ENCODE data around the gene KRT81. TPM values are rescaled to one million over a fixed set of nuclear protein-coding genes. Genes with fewer than 3 reads are reported as not detected.

KRT81 gene
- total RNA-seq, 2 experiments from 2014 or later = not detected

DNA sequence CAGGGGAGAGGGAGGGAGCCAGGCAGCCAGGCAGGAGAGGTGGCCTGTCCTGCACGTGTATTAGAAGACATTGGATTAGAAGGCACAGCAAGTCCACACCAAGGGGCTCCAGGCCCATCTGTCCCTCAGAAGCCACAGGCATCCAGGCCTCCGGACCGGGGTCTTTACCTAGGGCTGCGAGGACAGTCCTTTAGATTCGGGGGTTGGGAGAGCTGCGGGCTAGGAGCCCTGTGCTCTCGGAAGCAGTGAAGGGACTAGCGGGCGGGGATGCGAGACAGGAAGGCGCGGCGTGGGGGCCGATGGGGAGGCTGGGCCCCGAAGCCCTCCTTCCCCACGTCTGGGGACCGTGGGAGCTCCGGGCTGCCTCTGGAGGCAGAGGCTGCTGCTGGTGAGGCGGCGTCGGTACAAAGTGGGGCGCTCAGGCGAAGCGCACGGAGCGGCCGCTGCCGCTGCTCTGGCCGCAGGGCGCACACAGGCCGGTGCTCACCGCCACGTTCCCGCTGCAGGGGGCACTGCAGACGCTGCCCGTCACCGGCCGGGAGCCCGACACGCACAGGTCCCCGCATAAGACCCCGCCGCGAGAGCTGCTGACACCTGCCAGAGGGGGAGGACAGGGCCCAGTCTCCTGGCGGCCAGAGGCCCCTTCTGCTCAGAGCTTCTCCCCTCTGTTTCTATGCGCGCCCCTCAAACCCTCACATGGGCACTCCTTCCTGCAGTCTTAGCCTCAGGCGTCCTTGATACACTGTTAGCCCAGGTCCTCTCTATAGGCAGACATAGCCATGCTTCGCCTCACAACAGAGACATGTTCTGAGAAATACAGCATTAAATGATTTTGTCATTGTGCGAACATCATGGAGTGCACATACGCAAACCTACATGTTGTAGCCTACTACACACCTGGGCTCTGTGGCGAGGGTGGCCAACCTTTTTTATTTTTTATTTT is 41.0 kb downstream of the KRT81 start:
- CTCF ChIA-PET = interaction anchor here (1.3 to 3.1 kb wide), 3 partner anchors 25 to 93 kb away, joined by 4 to 14 read pairs (median 7); no protein-coding TSS in a partner anchor

DNA sequence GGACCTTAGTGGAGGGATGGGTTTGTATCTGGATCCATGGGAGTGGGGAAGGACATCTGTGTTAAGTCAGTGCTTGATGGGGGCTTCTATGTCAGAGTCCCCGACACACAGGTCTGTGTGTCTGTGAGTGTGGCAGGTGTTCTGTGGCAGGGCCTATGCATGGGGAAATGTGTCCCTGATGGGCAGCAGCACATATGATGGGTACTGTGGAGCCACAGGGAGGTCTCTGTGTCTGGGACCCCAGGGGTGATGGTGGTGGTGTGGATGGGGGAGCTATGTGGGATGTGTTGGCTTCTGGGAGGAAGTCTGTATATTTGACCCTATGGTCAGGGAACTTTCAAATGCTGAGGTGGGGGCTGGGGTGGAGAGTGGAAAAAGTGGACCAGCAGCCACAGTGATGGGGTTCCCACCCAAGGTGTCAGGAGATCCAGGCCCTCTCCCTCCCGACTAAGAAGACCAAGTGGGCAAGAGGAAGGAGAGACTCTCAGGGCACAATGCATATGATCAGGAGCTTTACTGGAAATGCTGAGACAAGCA is 41.8 kb downstream of the KRT81 start:
- no peak for ATAC-seq
- CTCF ChIA-PET = interaction anchor here (3.1 kb wide), 1 partner anchor 30 kb away, joined by 14 read pairs; no protein-coding TSS in a partner anchor
- TF ChIP-seq, protein P1, sequence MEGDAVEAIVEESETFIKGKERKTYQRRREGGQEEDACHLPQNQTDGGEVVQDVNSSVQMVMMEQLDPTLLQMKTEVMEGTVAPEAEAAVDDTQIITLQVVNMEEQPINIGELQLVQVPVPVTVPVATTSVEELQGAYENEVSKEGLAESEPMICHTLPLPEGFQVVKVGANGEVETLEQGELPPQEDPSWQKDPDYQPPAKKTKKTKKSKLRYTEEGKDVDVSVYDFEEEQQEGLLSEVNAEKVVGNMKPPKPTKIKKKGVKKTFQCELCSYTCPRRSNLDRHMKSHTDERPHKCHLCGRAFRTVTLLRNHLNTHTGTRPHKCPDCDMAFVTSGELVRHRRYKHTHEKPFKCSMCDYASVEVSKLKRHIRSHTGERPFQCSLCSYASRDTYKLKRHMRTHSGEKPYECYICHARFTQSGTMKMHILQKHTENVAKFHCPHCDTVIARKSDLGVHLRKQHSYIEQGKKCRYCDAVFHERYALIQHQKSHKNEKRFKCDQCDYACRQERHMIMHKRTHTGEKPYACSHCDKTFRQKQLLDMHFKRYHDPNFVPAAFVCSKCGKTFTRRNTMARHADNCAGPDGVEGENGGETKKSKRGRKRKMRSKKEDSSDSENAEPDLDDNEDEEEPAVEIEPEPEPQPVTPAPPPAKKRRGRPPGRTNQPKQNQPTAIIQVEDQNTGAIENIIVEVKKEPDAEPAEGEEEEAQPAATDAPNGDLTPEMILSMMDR (IDR thresholded peaks at IDR 0.05) = no peak
- H3K4me3 Mint-ChIP-seq = no peak overlapping the region
- no peak overlapping the region for H3K27ac Mint-ChIP-seq
- no peaks in the 10 kb centered on the region for H3K9me3 Mint-ChIP-seq
- peaks cover 20% of the 10 kb centered on the region for H3K4me1 Mint-ChIP-seq (ENCODE audit: low read depth)
- POLR2A ChIA-PET = no interaction called here
- no peak for DNase-seq
- intact Hi-C loops (cut with micrococcal nuclease) = no loop called here
- H3K27me3 Mint-ChIP-seq = peaks cover 20% of the 10 kb centered on the region
- no peaks in the 10 kb centered on the region for H3K36me3 Mint-ChIP-seq (ENCODE audit: low read depth)

More for the DNA sequence above, 41.0 kb downstream of the KRT81 start:
- H3K4me1 Mint-ChIP-seq (ENCODE audit: low read depth) = peaks cover 17% of the 10 kb centered on the region
- ATAC-seq = no peak
- no peaks in the 10 kb centered on the region for H3K36me3 Mint-ChIP-seq (ENCODE audit: low read depth)
- H3K27me3 Mint-ChIP-seq = peaks cover 22% of the 10 kb centered on the region
- no peak overlapping the region for H3K4me3 Mint-ChIP-seq
- DNase-seq = no peak
- intact Hi-C loops (cut with micrococcal nuclease) = no loop called here
- H3K9me3 Mint-ChIP-seq = no peaks in the 10 kb centered on the region
- TF ChIP-seq, protein P1 (IDR thresholded peaks at IDR 0.05) = no peak
- H3K27ac Mint-ChIP-seq = no peak overlapping the region
- POLR2A ChIA-PET = no interaction called here

DNA sequence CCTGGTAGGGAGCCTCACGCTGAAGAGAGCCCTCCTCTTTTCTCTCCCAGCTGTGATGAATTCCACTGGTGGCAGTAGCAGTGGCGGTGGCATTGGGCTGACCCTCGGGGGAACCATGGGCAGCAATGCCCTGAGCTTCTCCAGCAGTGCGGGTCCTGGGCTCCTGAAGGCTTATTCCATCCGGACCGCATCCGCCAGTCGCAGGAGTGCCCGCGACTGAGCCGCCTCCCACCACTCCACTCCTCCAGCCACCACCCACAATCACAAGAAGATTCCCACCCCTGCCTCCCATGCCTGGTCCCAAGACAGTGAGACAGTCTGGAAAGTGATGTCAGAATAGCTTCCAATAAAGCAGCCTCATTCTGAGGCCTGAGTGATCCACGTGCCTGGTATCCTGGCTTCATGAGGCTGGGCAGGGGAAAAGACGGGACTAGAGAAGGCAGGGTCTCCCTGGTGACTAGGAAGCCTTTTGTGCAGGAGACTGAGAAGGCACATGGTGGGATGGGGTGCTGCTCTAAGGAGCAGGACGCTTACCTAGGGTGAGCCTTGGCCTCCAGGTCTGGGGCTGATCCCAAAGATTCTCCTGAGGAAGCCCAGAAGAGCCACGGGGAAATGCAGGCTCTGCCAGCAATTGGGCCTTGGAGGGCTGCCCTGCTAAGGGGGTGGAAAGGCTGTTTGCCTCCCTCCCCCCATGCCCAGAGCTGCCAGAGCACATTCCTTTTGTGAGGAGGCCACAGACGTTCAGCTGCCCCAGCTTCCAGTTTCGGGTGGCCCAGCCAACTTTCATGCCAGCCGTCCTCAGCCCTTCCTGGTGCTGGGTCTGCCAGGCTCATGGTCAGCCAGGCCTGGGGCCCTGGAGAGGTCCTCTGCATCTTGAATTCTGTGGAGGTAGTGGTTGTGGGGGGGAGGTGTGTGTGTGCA is 42.5 kb downstream of the KRT81 start:
- ATAC-seq = no peak
- ChIA-PET POLR2A (no interaction called here), CTCF (interaction anchor here (1.7 to 3.1 kb wide), 2 partner anchors 30 to 31 kb away, joined by 5 to 14 read pairs; no protein-coding TSS in a partner anchor)
- Mint-ChIP-seq H3K4me1 (ENCODE audit: low read depth) (peaks cover 28% of the 10 kb centered on the region), H3K27ac (no peak overlapping the region), H3K9me3 (no peaks in the 10 kb centered on the region), H3K36me3 (ENCODE audit: low read depth) (no peaks in the 10 kb centered on the region), H3K4me3 (no peak overlapping the region), H3K27me3 (peaks cover 20% of the 10 kb centered on the region)
- intact Hi-C loops (cut with micrococcal nuclease) = no loop called here
- TF ChIP-seq, protein P1 (IDR thresholded peaks at IDR 0.05) = no peak
- no peak for DNase-seq

DNA sequence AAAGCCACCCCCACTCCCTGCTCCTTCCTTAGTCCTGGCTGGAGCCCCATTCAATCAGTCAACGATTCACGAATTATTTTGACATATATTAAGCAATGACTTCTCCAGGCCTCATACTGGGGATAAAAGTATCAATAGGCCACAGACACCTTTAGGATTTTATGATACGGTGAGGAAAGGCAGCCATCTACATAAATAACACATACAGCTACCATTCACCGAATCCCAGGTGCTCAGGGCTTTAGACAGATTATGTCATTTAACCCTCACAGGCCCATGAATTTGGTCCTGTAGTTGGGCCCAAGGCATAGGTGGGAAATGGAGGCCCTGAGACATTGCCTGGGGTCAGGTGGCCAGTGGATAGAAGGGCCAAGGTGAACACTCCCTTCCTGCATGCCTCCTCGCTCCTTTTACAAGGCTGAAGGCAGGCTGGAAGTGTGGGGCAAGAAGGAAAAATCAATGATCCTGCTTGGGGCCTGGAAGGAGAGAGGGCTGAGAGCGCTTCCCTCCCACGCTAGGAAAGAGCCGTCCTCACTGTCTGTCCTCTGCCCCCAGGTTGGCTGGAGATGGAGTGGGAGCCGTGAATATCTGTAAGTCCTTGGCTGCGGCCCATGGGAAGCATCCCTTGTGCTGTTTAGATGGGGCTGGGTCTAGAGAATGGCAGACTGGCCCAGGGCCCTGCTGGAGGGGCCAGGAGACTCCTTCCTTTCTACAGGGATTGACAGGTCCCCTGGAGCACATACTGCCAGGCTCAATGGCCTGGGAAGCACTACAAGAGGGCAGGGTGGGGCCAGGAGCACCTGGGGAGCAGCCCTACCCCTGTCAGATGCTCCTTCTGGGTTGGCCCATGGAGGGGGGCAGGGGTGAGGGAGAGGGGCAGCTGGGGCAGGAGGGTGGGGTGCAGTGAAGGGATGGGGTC is 43.5 kb downstream of the KRT81 start:
- Mint-ChIP-seq H3K4me3 (no peak overlapping the region), H3K9me3 (no peaks in the 10 kb centered on the region), H3K27ac (no peak overlapping the region), H3K27me3 (peaks cover 18% of the 10 kb centered on the region), H3K36me3 (ENCODE audit: low read depth) (no peaks in the 10 kb centered on the region), H3K4me1 (ENCODE audit: low read depth) (peaks cover 36% of the 10 kb centered on the region)
- DNase-seq (no peak), ATAC-seq (no peak)
- intact Hi-C loops (cut with micrococcal nuclease) = no loop called here
- ChIA-PET POLR2A (interaction anchor here (0.9 to 1.5 kb wide), 2 partner anchors 11 to 18 kb away, joined by 3 read pairs; no protein-coding TSS in a partner anchor), CTCF (interaction anchor here (1.7 kb wide), 1 partner anchor 31 kb away, joined by 5 read pairs; no protein-coding TSS in a partner anchor)
- TF ChIP-seq, protein P1 (IDR thresholded peaks at IDR 0.05) = no peak

Data from activated CD8-positive, alpha-beta T cell treated with anti-CD3 and anti-CD28 coated beads for 36 hours (primary cell).